GM18499 (cell line): ENCODE results near the gene LCE1F.

ENCODE experiments used
- ATAC-seq: cut with Tn5 transposase; IDR thresholded peaks from one replicate; pipeline ENCODE4 v1.9.1; 2021; ENCODE audit warnings: moderate number of reproducible peaks; ENCODE audit not compliant: insufficient read depth, unreplicated experiment

The LCE1F gene

DNA sequence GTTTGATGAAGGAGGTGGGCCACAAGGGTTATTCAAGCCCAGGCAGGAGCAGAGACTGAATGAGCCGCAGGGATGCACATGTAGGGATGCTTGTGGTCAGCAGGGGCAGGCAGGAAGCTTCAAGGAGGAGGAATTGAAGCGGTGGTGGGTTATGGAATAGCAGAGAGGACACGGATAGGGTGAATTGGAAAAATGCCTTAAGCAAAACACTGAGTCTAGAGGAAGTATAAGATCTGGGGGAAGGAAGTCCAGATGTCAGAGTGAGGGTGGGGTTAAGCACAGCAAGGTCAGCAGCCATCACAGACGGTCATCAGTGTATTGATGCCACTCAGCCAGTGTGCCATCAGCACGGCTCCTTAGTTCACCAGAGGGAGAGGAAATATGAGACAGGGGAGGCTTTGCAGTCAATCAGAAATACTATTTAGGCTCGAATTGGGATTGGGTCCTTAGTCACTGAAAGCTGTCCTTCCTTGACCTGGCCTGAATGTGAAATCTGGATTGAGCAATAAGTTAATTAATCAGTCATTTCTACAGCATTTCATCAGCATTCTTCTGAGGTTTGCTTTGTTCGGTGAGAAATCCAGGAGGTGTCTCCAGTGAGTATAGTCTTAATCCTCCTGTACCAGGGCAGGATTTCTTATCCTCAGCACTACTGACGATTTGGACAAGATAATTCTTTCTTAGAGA is 6.0 kb upstream of the LCE1F start:
- no peak for ATAC-seq

DNA sequence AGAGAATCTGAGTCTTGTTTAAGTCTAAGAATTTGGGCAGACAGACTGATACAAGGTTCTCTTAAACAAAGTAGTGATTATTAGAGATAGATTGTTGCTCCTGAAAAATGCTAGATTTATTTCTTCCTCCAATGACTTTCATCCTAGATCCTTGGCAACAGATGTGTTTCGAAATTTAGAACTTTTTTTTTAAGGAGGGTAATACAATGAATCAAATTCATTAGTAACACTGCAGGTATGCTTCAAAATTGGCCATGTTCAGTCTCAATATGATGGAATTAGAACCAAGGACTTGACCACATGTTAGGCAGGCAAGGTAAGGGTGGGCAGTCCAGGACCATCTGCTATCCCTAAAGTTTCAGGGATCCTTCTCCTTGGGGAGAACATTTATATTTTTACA is 4.5 kb upstream of the LCE1F start:
- ATAC-seq, result no peak

DNA sequence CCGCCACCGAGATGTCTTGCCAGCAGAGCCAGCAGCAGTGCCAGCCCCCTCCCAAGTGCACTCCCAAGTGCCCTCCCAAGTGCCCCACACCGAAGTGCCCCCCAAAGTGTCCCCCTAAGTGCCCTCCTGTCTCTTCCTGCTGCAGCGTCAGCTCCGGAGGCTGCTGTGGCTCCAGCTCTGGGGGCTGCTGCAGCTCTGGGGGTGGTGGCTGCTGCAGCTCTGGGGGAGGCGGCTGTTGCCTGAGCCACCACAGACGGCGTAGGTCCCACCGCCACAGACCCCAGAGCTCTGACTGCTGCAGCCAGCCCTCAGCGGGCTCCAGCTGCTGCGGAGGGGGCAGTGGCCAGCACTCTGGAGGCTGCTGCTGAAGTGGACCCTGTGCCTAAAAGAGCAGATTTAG is 1.4 kb downstream of the LCE1F start:
- no peak for ATAC-seq

DNA sequence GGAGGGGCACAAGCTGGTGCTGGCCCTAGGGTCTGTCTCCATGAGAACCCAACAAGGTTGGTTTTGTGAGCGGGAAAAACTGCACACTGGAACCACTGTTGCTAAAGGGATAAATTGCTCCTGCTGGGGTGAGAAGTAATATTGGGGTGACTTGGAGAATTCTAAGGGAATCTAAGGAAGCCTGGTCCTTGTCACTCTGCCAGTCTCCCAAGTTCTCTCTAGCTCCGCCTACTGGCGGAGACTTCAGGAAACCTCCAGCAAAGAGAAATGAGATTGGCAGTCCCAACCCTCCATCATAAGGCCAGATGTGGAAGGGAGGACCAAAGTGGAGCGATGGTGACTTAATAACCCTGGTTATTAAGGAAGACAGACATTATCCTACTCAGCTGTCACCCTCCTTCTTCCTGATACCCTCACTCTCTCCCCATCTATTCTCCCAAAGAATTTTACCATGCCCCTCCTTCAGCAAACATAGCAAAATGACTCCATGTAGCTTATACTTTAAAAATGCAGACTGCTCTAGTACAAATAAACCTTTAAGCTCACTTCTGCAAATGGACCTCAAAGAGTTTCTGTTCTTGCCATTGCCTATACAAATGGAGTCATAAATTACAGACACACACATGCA is 2.7 kb downstream of the LCE1F start:
- no peak for ATAC-seq

DNA sequence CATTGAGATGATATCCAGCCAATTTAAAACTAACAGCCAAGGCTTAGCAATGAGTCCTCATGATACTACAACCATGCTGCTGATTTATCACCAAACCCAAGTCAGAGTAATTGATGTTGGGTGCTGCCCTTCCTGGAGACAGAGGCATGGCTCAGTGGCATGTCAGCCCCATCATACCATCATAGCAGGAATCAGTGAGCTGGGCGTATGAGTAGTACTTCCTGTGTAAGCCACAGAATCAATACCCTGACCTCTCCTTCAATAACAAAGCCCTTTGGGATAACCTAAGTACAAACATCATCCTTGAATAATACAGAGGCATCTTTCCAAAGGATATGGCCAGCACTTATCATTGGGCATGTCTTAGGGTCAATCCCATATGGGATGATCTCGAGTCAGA is 8.2 kb downstream of the LCE1F start:
- ATAC-seq, result no peak

DNA sequence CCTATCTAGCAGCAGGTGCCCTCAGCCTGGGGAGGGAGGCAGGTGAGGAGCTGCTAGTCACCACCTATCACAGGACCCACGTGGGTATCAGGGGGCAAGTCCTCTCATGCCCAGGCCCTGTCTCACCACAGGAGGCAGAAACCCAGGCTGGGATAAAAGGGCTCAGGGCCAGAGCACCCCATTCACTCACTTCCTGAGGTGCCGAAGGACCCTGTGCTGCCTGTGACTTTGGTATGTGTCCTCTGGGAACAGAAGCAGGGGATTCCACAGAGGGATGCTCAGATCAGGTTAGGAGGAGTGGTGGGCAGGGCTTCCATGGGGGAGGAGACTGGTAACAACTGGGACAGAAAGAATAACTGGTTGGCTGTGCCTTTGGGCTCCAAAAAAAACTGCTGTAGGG is 11.1 kb downstream of the LCE1F start, which contains the start of gene LCE1E:
LCE1E (plus strand) TSS at position 181 of the 400 bp plus-strand sequence. CDS start 1,043 bp downstream, outside the sequence.
- ATAC-seq, result no peak

DNA sequence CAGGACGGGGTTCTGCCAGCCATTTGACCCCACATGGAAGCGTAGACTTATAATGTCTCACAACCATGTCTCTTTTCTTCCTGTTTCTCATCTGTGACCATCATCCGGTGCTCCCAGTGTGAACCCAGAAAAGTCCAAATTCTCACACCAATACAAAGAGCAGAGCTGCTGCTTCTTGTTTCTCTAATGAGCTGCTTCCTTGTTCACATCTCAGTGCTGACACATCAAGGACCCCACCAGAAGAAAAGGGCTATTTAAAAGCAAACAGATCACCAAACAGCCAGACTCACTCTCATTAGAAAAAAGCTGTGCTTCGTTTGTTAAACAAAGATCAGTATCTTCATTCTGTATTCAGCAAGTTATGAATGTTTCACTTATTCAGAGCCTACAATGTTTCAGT is 20.7 kb downstream of the LCE1F start:
- no peak for ATAC-seq

DNA sequence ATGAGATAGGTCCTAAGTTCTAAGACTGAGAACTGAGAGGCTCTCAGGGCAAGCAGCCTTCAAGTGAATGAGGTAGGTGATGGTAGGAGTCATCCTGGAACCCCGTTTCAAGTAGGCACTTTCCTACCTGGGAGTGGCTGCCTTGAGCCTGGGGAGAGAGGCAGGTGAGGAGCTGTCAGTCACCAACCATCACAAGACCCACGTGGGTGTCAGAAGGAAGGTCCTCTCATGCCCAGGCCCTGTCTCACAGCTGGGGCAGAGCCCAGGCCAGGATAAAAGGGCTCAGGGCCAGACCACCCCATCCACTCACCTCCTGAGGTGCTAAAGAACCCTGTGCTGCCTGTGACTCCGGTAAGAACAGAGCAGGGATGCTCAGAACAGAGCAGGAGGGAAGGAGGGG is 21.5 kb downstream of the LCE1F start, which contains the start of gene LCE1D:
LCE1D (plus strand) TSS at position 301 of the 400 bp plus-strand sequence. CDS start 1,074 bp downstream, outside the sequence.
- no peak for ATAC-seq

DNA sequence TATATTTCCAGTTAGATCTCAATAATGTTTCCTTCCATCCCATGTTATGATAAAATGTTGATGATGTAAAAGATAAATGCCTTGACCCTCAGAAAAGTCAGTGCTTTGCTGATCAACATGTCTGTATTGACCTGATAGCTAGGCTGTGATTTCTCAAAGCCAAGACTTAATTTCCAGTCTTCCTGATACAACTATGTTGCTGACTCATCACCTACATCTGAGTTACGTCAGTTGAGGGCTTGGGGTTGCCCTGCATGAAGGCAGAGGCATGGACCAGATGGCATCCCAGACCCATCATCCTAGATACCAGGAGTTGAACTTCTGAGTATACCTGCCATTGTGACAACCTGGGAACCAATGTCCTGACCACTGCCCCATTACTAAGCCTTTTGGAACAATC is 26.4 kb downstream of the LCE1F start:
- ATAC-seq, result no peak

DNA sequence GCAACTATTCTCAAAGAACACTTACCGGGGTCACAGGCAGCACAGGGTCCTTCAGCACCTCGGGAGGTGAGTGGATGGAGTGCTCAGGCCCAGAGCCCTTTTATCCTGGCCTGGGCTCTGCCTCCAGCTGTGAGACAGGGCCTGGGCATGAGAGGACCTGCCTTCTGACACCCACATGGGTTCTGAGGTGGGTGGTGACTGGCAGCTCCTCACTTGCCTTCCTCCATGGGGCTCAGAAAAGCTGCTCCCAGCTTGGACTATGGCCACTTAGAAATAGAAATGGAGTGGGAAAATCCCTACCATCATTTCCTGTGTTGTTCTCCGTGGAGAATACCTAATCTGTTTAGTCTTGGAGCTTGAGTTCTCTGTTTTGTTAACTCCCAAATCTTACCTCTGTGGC is 31.6 kb downstream of the LCE1F start, which contains the start of gene LCE1C:
LCE1C (minus strand) TSS at position 76 of the 400 bp plus-strand sequence. CDS start 1,173 bp downstream, outside the sequence.
- ATAC-seq, result no peak

DNA sequence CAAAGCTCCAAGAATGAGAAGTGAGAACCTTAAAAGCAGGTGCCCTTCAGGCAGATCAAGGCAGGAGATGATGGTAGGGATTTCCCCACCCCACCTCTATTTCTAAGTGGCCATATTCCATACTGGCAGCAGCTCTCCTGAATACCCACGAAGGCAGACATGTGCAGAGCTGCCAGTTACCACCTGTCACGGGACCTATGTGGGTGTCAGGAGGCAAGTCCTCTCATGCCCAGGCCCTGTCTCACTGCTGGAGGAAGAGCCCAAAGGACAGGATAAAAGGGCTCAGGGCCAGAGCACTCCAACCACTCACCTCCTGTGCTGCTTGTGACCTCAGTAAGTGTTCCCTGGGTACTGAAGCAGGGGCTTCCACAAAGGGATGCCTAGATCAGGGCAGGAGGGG is 36.1 kb downstream of the LCE1F start:
- no peak for ATAC-seq

DNA sequence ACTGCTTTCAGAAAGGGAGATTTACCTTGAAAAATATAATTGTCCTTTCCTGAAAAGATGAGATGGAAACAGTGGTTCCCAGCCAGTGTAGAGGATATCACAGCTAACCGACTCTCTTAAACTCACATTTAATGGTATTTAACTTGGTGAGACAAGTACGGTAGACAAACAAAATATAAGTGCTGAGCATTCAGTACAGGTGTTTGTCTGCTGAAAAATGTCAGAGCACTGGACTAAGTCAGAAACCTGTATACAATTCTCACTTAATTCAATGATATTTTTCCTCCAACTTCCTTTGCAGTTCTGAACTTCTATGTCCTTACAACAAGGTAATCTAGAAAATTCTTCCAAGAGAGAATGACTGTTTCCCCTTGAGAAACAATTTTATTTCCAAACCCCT is 36.7 kb downstream of the LCE1F start, which contains the start of gene LCE1B:
LCE1B (plus strand) TSS at position 301 of the 400 bp plus-strand sequence. CDS start 476 bp downstream, outside the sequence.
- no peak for ATAC-seq

DNA sequence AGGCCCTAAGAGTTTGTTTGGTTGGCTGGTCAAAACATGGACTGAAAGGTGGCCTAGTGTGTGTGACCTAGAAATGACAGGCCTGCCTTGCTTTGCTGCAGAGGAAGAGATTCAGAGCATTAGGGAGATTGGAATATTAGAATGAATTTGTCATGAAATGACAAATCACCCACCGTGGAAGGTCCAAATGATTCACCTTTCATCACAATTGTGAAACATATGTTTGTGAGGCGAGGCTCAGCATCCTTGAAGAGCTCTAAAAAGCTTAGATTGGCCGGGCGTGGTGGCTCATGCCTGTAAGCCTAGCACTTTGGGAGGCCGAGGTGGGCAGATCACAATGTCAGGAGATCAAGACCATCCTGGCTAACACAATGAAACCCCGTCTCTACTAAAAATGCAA is 42.4 kb downstream of the LCE1F start:
- ATAC-seq, result no peak

DNA sequence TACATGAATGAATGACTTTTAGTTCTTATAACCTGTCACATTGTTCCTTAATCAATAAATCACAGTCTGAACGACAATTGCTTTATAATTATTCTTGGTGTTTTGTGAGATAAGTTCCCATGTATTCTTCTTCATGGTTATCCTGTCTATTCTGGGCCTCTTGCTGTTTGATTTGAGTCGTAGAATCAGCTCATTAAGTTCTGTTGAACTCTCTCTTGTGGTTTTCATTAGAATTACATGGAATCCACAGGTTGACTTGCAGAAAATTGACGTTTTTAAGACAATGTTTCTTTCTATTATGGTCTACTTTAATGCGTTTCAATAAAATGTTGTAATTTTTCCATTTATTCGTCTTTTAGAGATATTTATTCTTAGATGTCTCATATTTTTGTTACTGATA is 48.4 kb downstream of the LCE1F start:
- no peak for ATAC-seq

DNA sequence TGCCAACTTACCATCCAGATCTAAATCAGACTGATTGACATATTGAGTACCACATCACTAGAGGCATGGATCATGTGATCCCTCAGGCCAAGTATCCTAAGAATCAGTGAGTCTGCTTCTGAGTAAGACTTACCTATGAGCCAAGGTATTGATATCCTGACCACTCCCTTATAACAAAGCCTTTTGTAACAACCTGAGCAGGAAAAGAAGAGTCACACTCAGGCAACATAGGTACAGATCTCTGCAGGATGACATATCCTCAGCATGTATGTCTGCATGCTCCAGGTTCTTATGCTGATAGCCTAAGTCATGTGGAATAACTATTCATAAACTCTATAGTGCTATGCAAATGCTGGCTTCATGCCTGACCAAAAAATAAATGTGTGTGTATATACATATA is 50.0 kb downstream of the LCE1F start:
- no peak for ATAC-seq
